SK-N-SH treated with all-trans-retinoic acid at 6 μM for 48 hours (cell line): ENCODE results near the gene ROM1.
A peak's percentile ranks its signal among the peaks of the same experiment; 100 is the strongest.

Experiments
- ATAC-seq: fragments of 200-7000 bp; cut with Tn5 transposase; 3 replicates; pipeline ENCODE4 v1.9.1; 2020; ENCODE audit warnings: mild to moderate bottlenecking, moderate library complexity
- ARNTL ChIP-seq: fragments of 450-650 bp; formaldehyde crosslinking; IDR thresholded peaks from 2 replicates; pipeline ENCODE4 v1.5.0; 2020; ENCODE audit warnings: low read depth, mild to moderate bottlenecking, moderate library complexity, borderline replicate concordance
- BACH2 ChIP-seq: fragments of 250-450 bp; sonication (Bioruptor Pico); IDR thresholded peaks from 2 replicates; pipeline ENCODE4 v1.9.0; 2021; ENCODE audit warnings: mild to moderate bottlenecking, borderline replicate concordance
- CSDC2 ChIP-seq: fragments of 250-450 bp; sonication (Bioruptor Pico); IDR thresholded peaks from 2 replicates; pipeline ENCODE4 v1.5.0; 2020; ENCODE audit warnings: mild to moderate bottlenecking, moderate library complexity
- GLIS3 ChIP-seq: fragments of 250-450 bp; sonication (Bioruptor Pico); IDR thresholded peaks from 2 replicates; pipeline ENCODE4 v1.5.0; 2020; ENCODE audit warnings: mild to moderate bottlenecking, moderate library complexity
- OSR1 ChIP-seq: fragments of 250-450 bp; sonication (Bioruptor Pico); IDR thresholded peaks from 2 replicates; pipeline ENCODE4 v1.8.0; 2022; ENCODE audit warnings: moderate library complexity, mild to moderate bottlenecking, inconsistent platforms
- PPARA ChIP-seq: fragments of 250-450 bp; sonication (Bioruptor Pico); IDR thresholded peaks from 2 replicates; pipeline ENCODE4 v1.5.0; 2020; ENCODE audit warnings: mild to moderate bottlenecking, borderline replicate concordance
- RARB ChIP-seq: fragments of 250-450 bp; sonication (Bioruptor Pico); IDR thresholded peaks from 2 replicates; pipeline ENCODE4 v1.8.0; 2021; ENCODE audit warnings: mild to moderate bottlenecking, moderate library complexity
- TOX ChIP-seq: fragments of 250-450 bp; sonication (Bioruptor Pico); IDR thresholded peaks from 2 replicates; pipeline ENCODE4 v1.8.0; 2021; ENCODE audit warnings: mild to moderate bottlenecking, moderate library complexity, borderline replicate concordance
- ZFP3 ChIP-seq: fragments of 250-450 bp; sonication (Bioruptor Pico); IDR thresholded peaks from 2 replicates; pipeline ENCODE4 v1.5.0; 2020; ENCODE audit warnings: mild to moderate bottlenecking, moderate library complexity
- ZFP30 ChIP-seq: fragments of 450-650 bp; formaldehyde crosslinking; IDR thresholded peaks from 2 replicates; pipeline ENCODE4 v1.5.0; 2022; ENCODE audit warnings: mild to moderate bottlenecking, moderate library complexity
- ZNF565 ChIP-seq: fragments of 450-650 bp; formaldehyde crosslinking; conservative IDR thresholded peaks from 2 replicates; pipeline ENCODE4 v1.5.0; 2020; ENCODE audit warnings: low read depth, mild to moderate bottlenecking, moderate library complexity
- ZNF70 ChIP-seq: fragments of 450-650 bp; formaldehyde crosslinking; IDR thresholded peaks from 2 replicates; pipeline ENCODE4 v1.5.0; 2020; ENCODE audit warnings: mild to moderate bottlenecking, moderate library complexity
- ZNF8 ChIP-seq: fragments of 450-650 bp; formaldehyde crosslinking; IDR thresholded peaks from 2 replicates; pipeline ENCODE4 v1.5.0; 2020; ENCODE audit warnings: mild to moderate bottlenecking, moderate library complexity
- TF ChIP-seq, protein P1 (sequence below): fragments of 250-450 bp; sonication (Bioruptor Pico); IDR thresholded peaks from 2 replicates; pipeline ENCODE4 v1.5.0; 2020; ENCODE audit warnings: mild to moderate bottlenecking, moderate library complexity
- TF ChIP-seq, protein P2 (sequence below): fragments of 250-450 bp; sonication (Bioruptor Pico); IDR thresholded peaks from 2 replicates; pipeline ENCODE4 v1.5.1; 2021; ENCODE audit warnings: mild to moderate bottlenecking, moderate library complexity
- TF ChIP-seq, protein P3 (sequence below): fragments of 250-450 bp; sonication (Bioruptor Pico); IDR thresholded peaks from 2 replicates; pipeline ENCODE4 v1.8.0; 2020; ENCODE audit warnings: mild to moderate bottlenecking, moderate library complexity, borderline replicate concordance
- TF ChIP-seq, protein P4 (sequence below): fragments of 250-450 bp; sonication (Bioruptor Pico); IDR thresholded peaks from 2 replicates; pipeline ENCODE4 v1.5.1; 2020; ENCODE audit warnings: low read depth, mild to moderate bottlenecking, moderate library complexity

Gene ROM1

DNA sequence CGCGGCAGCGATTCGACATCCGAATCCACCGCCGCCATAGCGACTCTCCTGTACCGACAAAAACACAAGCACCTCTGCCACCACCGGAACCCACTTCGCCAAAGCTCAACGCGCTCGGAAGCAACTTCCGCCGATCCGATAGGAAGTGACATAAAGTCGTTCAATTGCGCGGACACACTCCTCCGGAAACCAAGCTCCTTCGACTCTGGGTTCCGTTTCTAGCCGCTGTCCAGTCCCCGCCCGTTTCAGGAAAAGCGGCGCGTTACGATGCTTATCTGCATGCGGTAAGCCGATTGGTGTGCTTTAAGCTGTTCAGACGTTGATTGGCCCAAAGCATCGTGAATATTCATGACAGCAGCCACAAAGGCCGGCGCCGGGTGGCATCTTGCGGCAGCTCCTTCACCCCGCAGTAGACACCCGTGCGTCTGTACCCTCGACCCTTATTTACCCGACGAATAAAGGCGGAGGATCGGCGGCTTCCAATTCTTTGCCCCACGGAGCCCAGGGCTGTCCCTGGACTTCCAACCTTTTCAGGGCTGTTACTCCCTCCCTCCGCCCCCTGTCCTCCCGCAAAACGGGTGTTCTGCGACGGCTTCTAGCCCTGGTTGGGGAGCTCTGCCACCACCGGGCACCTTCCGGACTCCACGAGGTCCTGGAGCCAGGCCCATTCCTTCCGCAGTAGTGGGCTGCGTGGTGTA lies 21.5 kb upstream of the ROM1 start, which contains the start of gene TUT1:
Gene TUT1, minus strand, starts transcription at position 76 of the 698 bp plus-strand sequence. Its CDS starts 38 bp downstream, at position 38.
- TF ChIP-seq, protein P1, sequence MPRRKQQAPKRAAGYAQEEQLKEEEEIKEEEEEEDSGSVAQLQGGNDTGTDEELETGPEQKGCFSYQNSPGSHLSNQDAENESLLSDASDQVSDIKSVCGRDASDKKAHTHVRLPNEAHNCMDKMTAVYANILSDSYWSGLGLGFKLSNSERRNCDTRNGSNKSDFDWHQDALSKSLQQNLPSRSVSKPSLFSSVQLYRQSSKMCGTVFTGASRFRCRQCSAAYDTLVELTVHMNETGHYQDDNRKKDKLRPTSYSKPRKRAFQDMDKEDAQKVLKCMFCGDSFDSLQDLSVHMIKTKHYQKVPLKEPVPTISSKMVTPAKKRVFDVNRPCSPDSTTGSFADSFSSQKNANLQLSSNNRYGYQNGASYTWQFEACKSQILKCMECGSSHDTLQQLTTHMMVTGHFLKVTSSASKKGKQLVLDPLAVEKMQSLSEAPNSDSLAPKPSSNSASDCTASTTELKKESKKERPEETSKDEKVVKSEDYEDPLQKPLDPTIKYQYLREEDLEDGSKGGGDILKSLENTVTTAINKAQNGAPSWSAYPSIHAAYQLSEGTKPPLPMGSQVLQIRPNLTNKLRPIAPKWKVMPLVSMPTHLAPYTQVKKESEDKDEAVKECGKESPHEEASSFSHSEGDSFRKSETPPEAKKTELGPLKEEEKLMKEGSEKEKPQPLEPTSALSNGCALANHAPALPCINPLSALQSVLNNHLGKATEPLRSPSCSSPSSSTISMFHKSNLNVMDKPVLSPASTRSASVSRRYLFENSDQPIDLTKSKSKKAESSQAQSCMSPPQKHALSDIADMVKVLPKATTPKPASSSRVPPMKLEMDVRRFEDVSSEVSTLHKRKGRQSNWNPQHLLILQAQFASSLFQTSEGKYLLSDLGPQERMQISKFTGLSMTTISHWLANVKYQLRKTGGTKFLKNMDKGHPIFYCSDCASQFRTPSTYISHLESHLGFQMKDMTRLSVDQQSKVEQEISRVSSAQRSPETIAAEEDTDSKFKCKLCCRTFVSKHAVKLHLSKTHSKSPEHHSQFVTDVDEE = no peak
- TF ChIP-seq ZFP3 (peak; percentile 56; the same call in 1 of the 2 replicates), TOX (CRISPR knock-in tag) (no peak), ZNF565 (no peak), ZNF70 (CRISPR knock-in tag) (0 out of 2 replicates have a peak, but pooled peaks have one; percentile 26)
- peak; percentile 94 for ATAC-seq

DNA sequence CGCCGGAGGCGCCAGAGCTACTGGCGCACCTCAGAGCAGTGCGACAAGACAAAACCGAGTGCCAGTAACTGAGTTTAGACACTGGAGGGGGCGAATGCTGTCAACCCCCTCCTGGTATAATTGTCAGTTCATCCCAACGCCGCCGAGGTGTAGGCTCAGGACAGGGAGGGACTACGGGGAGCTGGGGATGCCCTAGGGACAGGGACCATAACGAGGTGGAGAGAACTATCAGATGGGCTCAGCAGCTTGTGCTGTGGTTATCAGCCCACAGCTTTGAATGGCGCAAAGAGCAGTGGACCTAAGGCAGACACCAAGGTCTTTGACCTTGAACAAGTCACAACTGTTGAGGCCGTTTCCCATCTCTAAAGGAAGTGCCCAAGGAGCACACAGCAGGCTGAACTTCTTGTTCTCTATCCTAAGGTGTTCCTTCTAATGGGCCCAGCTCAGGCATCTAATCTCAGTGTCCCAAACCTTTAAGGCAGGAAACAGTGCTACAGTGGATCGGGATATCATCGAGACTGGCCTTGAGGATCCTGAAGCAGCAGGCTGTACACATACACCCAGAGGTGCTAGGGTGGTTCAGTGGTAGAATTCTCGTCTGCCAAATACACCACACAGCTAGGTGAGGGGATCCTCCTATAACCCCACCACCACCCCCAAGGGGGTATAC lies 20.8 kb upstream of the ROM1 start:
- TF ChIP-seq GLIS3 (CRISPR knock-in tag) = no peak
- no peak for TF ChIP-seq PPARA (CRISPR knock-in tag)
- TF ChIP-seq ZNF8 (CRISPR knock-in tag) = no peak
- no peak for TF ChIP-seq BACH2 (CRISPR knock-in tag)
- TF ChIP-seq, protein P2, sequence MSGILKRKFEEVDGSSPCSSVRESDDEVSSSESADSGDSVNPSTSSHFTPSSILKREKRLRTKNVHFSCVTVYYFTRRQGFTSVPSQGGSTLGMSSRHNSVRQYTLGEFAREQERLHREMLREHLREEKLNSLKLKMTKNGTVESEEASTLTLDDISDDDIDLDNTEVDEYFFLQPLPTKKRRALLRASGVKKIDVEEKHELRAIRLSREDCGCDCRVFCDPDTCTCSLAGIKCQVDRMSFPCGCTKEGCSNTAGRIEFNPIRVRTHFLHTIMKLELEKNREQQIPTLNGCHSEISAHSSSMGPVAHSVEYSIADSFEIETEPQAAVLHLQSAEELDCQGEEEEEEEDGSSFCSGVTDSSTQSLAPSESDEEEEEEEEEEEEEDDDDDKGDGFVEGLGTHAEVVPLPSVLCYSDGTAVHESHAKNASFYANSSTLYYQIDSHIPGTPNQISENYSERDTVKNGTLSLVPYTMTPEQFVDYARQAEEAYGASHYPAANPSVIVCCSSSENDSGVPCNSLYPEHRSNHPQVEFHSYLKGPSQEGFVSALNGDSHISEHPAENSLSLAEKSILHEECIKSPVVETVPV (CRISPR knock-in tag) = no peak
- TF ChIP-seq ARNTL (CRISPR knock-in tag) = no peak
- TF ChIP-seq OSR1 (CRISPR knock-in tag) = no peak
- no peak for TF ChIP-seq ZFP30 (CRISPR knock-in tag)
- no peak for TF ChIP-seq RARB
- TF ChIP-seq, protein P3, sequence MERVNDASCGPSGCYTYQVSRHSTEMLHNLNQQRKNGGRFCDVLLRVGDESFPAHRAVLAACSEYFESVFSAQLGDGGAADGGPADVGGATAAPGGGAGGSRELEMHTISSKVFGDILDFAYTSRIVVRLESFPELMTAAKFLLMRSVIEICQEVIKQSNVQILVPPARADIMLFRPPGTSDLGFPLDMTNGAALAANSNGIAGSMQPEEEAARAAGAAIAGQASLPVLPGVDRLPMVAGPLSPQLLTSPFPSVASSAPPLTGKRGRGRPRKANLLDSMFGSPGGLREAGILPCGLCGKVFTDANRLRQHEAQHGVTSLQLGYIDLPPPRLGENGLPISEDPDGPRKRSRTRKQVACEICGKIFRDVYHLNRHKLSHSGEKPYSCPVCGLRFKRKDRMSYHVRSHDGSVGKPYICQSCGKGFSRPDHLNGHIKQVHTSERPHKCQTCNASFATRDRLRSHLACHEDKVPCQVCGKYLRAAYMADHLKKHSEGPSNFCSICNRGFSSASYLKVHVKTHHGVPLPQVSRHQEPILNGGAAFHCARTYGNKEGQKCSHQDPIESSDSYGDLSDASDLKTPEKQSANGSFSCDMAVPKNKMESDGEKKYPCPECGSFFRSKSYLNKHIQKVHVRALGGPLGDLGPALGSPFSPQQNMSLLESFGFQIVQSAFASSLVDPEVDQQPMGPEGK (CRISPR knock-in tag) = no peak
- no peak for TF ChIP-seq ZFP3
- TF ChIP-seq, protein P1 = no peak
- no peak for TF ChIP-seq CSDC2 (CRISPR knock-in tag)
- no peak for TF ChIP-seq TOX (CRISPR knock-in tag)
- peak; percentile 21 for ATAC-seq

DNA sequence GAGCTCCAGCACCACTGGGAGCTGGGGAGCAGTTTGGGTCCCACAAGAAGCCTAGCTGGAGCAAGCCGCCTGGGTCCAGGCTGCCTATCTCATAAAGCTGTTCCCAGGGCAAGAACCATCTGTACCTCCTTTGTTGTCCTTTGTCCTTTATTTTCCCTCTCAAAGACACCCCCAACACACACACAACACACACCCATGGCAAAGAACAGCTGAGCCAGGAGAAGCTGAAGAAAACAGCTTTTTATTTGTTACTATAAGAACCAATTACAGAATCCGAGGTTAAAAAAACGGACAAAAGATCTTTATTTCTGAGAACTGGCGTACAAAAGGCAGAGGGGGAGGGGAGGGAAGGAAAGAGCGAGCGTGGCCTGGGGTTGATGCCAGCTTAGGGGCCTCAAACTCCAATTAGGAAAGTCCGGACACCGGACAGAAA lies 20.1 kb upstream of the ROM1 start:
- TF ChIP-seq CSDC2 (CRISPR knock-in tag) = no peak
- no peak for TF ChIP-seq ZFP30 (CRISPR knock-in tag)
- no peak for TF ChIP-seq ZNF70 (CRISPR knock-in tag)
- TF ChIP-seq, protein P4, sequence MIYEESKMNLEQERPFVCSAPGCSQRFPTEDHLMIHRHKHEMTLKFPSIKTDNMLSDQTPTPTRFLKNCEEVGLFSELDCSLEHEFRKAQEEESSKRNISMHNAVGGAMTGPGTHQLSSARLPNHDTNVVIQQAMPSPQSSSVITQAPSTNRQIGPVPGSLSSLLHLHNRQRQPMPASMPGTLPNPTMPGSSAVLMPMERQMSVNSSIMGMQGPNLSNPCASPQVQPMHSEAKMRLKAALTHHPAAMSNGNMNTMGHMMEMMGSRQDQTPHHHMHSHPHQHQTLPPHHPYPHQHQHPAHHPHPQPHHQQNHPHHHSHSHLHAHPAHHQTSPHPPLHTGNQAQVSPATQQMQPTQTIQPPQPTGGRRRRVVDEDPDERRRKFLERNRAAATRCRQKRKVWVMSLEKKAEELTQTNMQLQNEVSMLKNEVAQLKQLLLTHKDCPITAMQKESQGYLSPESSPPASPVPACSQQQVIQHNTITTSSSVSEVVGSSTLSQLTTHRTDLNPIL (CRISPR knock-in tag) = no peak
- TF ChIP-seq, protein P1 = no peak
- no peak for TF ChIP-seq ZNF8 (CRISPR knock-in tag)
- ATAC-seq = no peak
